ENCODE measurements around the gene NBL1.
"Not testable (repeated sequence)": the region's sequence is repeated elsewhere in the genome, so short reads cannot be mapped to it uniquely, and the experiment has no call there.

GRCh38 chr1:19630192-19630591, 13.9 kb upstream of the NBL1 start:
- TF ChIP-seq, protein P1, sequence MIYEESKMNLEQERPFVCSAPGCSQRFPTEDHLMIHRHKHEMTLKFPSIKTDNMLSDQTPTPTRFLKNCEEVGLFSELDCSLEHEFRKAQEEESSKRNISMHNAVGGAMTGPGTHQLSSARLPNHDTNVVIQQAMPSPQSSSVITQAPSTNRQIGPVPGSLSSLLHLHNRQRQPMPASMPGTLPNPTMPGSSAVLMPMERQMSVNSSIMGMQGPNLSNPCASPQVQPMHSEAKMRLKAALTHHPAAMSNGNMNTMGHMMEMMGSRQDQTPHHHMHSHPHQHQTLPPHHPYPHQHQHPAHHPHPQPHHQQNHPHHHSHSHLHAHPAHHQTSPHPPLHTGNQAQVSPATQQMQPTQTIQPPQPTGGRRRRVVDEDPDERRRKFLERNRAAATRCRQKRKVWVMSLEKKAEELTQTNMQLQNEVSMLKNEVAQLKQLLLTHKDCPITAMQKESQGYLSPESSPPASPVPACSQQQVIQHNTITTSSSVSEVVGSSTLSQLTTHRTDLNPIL (CRISPR knock-in tag; IDR thresholded peaks at IDR 0.05; ENCODE audit: low read depth), result not testable (repeated sequence)
- TF ChIP-seq, protein P2, sequence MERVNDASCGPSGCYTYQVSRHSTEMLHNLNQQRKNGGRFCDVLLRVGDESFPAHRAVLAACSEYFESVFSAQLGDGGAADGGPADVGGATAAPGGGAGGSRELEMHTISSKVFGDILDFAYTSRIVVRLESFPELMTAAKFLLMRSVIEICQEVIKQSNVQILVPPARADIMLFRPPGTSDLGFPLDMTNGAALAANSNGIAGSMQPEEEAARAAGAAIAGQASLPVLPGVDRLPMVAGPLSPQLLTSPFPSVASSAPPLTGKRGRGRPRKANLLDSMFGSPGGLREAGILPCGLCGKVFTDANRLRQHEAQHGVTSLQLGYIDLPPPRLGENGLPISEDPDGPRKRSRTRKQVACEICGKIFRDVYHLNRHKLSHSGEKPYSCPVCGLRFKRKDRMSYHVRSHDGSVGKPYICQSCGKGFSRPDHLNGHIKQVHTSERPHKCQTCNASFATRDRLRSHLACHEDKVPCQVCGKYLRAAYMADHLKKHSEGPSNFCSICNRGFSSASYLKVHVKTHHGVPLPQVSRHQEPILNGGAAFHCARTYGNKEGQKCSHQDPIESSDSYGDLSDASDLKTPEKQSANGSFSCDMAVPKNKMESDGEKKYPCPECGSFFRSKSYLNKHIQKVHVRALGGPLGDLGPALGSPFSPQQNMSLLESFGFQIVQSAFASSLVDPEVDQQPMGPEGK (CRISPR knock-in tag; IDR thresholded peaks at IDR 0.05; ENCODE audit: borderline replicate concordance), result not testable (repeated sequence)
- TF ChIP-seq ZNF565 (CRISPR knock-in tag; conservative IDR thresholded peaks at IDR 0.05; ENCODE audit: low read depth); RARB (CRISPR knock-in tag; IDR thresholded peaks at IDR 0.05); ZFP30 (CRISPR knock-in tag; IDR thresholded peaks at IDR 0.05): not testable (repeated sequence)

Data from SK-N-SH treated with all-trans-retinoic acid at 6 μM for 48 hours (cell line).